GM18499 (cell line): Measurements from ENCODE around the gene SNX5.

ENCODE experiments used
- ATAC-seq: cut with Tn5 transposase; IDR thresholded peaks from one replicate; pipeline ENCODE4 v1.9.1; 2021; ENCODE audit warnings: moderate number of reproducible peaks; ENCODE audit not compliant: insufficient read depth, unreplicated experiment

SNX5 gene

GRCh38 chr20:17943343-17943742 lies 25.3 kb downstream of the SNX5 start:
- peak; percentile 52 for ATAC-seq

GRCh38 chr20:17941826-17942196 lies 26.8 kb downstream of the SNX5 start:
- ATAC-seq: no peak

GRCh38 chr20:17941087-17941825 lies 27.3 kb downstream of the SNX5 start:
- no peak for ATAC-seq

- ATAC-seq: no peak
Measured at GRCh38 chr20:17940224-17940971, 28.2 kb downstream of the SNX5 start.

GRCh38 chr20:17939622-17940223 lies 28.9 kb downstream of the SNX5 start:
- no peak for ATAC-seq

- peak; percentile 65 for ATAC-seq
Measured at GRCh38 chr20:17938871-17939619, 29.5 kb downstream of the SNX5 start.

- no peak for ATAC-seq
Measured at GRCh38 chr20:17936761-17937732, 31.5 kb downstream of the SNX5 start.

- ATAC-seq: no peak
Measured at GRCh38 chr20:17936286-17936760, 32.3 kb downstream of the SNX5 start.

GRCh38 chr20:17935761-17936160 lies 32.8 kb downstream of the SNX5 start:
- no peak for ATAC-seq

GRCh38 chr20:17935186-17935585 lies 33.4 kb downstream of the SNX5 start:
- ATAC-seq: no peak

GRCh38 chr20:17934141-17934862 lies 34.3 kb downstream of the SNX5 start:
- no peak for ATAC-seq

GRCh38 chr20:17933711-17934110 lies 34.9 kb downstream of the SNX5 start:
- ATAC-seq: no peak

GRCh38 chr20:17933121-17933520 lies 35.5 kb downstream of the SNX5 start:
- no peak for ATAC-seq

GRCh38 chr20:17932396-17932795 lies 36.2 kb downstream of the SNX5 start:
- no peak for ATAC-seq

- no peak for ATAC-seq
Measured at GRCh38 chr20:17931513-17931912, 37.1 kb downstream of the SNX5 start.

- no peak for ATAC-seq
Measured at GRCh38 chr20:17928633-17929311, 39.8 kb downstream of the SNX5 start.

- ATAC-seq: no peak
Measured at GRCh38 chr20:17928211-17928611, 40.4 kb downstream of the SNX5 start.

- no peak for ATAC-seq
Measured at GRCh38 chr20:17925940-17926300, 42.7 kb downstream of the SNX5 start.
